K562 (cell line): ENCODE measurements around the gene OR8A1. TPM values are rescaled to one million over a fixed set of nuclear protein-coding genes. Genes with fewer than 3 reads are reported as not detected.

Experiments used
- CCAR2 ChIP-seq: fragments of 200-400 bp; formaldehyde crosslinking; IDR thresholded peaks from 2 replicates; pipeline ENCODE4 v1.6.1; 2017; ENCODE audit warnings: mild to moderate bottlenecking, low read depth, low read length
- E4F1 ChIP-seq: fragments of 250-450 bp; sonication (Bioruptor Pico); IDR thresholded peaks from 2 replicates; pipeline ENCODE4 v1.5.0; 2021; ENCODE audit warnings: mild to moderate bottlenecking, borderline replicate concordance
- MECOM ChIP-seq: fragments of 250-450 bp; sonication (Bioruptor Pico); IDR thresholded peaks from 2 replicates; pipeline ENCODE4 v1.8.0; 2022; ENCODE audit warnings: inconsistent platforms
- MTA2 ChIP-seq: fragments of 450-650 bp; IDR thresholded peaks from 2 replicates; pipeline ENCODE4 v1.6.1; 2016; ENCODE audit warnings: low read depth
- ZNF318 ChIP-seq, 2 experiments: fragments of 450-650 bp; IDR thresholded peaks; 2 replicates each; pipeline ENCODE4 v1.6.1; 2016; ENCODE audit warnings: mild to moderate bottlenecking in 2 of 2, borderline replicate concordance in 1 of 2, low read depth in 1 of 2, moderate library complexity in 1 of 2
- ZNF79 ChIP-seq: fragments of 250-450 bp; sonication (Bioruptor Pico); IDR thresholded peaks from 2 replicates; pipeline ENCODE4 v1.4.0; 2020; ENCODE audit warnings: low read depth, mild to moderate bottlenecking, moderate library complexity
- polyA plus RNA-seq, 8 experiments: library from polyadenylated mRNA; depleted of rRNA in 4 of 8; stranded (reverse) in 5 of 8; unstranded in 3 of 8; fragments of >200 nt; fragmentation: Nextera tagmentation in 2 of 8; fragmentation: Illumina TruSeq in 1 of 8; extraction: Ambion mirVana in 2 of 8; extraction: Trizol in 1 of 8; gene quantifications; 2 replicates each; pipeline versions ENCODE4 v1.2.1 to v1.2.3, GENCODE V29; 2011 to 2014; ENCODE audit warnings: inconsistent platforms in 1 of 8, missing spikeins in 1 of 8
- total RNA-seq, 7 experiments: library from RNA; depleted of rRNA in 6 of 7; stranded (reverse); fragments of >200 nt in 6 of 7; fragmentation: Illumina TruSeq in 2 of 7; extraction: Trizol in 2 of 7; gene quantifications; 2 replicates each; pipeline versions ENCODE4 v1.2.1 to v1.2.3, GENCODE V29; 2011 to 2021; ENCODE audit warnings: low replicate concordance in 1 of 7
- TF ChIP-seq, protein P1 (sequence below), 2 experiments: IDR thresholded peaks in 1 of 2; conservative IDR thresholded peaks in 1 of 2; 2 replicates each; pipeline ENCODE4 v1.6.1; 2016; ENCODE audit warnings: low read depth in 2 of 2, mild to moderate bottlenecking in 1 of 2, missing compliant biosample characterization in 1 of 2, missing genetic modification characterization in 1 of 2, moderate library complexity in 1 of 2
- TF ChIP-seq, protein P2 (sequence below): IDR thresholded peaks from 3 replicates; pipeline ENCODE4 v1.6.1; 2011; ENCODE audit warnings: borderline replicate concordance, mild to moderate bottlenecking, moderate library complexity; ENCODE audit not compliant: insufficient read length; ENCODE audit errors: extremely low read depth

The OR8A1 gene
- total and polyA plus RNA-seq, 9 of the 15 experiments (the other 6 are each of a cell fraction or from before 2014, with no cell fraction given): 0.27 to 2.7 (median 1.4) TPM

DNA sequence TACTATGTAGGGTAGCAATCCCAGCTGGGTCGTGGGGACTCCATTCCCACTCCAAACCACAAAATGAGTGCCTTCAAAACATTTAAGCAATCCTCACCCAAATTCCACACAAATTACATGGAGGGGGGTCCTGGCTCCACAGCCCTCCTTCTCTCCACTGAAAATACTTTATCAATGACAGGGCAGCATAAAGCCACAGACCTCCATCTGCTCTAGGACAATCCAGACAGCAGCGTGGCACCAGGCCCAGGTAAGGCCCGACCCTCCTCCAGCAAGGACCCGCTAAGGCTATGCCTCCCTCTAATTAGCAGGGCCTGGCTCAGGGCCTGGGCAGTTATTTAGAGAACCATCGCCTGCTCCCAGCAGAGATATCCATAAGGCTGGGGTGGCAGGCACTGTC lies 41.3 kb downstream of the OR8A1 start, which contains the start of gene PANX3 (continued):
- TF ChIP-seq, protein P1, sequence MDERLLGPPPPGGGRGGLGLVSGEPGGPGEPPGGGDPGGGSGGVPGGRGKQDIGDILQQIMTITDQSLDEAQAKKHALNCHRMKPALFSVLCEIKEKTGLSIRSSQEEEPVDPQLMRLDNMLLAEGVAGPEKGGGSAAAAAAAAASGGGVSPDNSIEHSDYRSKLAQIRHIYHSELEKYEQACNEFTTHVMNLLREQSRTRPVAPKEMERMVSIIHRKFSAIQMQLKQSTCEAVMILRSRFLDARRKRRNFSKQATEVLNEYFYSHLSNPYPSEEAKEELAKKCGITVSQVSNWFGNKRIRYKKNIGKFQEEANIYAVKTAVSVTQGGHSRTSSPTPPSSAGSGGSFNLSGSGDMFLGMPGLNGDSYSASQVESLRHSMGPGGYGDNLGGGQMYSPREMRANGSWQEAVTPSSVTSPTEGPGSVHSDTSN (CRISPR knock-in tag; IDR thresholded peaks at IDR 0.05; ENCODE audit: low read depth): no peak
- TF ChIP-seq, protein P1 (tag; conservative IDR thresholded peaks at IDR 0.05; ENCODE audit: low read depth): no peak
- TF ChIP-seq ZNF79 (no peak), CCAR2 (no peak), MTA2 (no peak), ZNF318 (IDR thresholded peaks at IDR 0.05; ENCODE audit: borderline replicate concordance in 1 of 2, low read depth in 1 of 2) (no peak), MECOM (no peak), E4F1 (CRISPR knock-in tag) (no peak)
- TF ChIP-seq, protein P2, sequence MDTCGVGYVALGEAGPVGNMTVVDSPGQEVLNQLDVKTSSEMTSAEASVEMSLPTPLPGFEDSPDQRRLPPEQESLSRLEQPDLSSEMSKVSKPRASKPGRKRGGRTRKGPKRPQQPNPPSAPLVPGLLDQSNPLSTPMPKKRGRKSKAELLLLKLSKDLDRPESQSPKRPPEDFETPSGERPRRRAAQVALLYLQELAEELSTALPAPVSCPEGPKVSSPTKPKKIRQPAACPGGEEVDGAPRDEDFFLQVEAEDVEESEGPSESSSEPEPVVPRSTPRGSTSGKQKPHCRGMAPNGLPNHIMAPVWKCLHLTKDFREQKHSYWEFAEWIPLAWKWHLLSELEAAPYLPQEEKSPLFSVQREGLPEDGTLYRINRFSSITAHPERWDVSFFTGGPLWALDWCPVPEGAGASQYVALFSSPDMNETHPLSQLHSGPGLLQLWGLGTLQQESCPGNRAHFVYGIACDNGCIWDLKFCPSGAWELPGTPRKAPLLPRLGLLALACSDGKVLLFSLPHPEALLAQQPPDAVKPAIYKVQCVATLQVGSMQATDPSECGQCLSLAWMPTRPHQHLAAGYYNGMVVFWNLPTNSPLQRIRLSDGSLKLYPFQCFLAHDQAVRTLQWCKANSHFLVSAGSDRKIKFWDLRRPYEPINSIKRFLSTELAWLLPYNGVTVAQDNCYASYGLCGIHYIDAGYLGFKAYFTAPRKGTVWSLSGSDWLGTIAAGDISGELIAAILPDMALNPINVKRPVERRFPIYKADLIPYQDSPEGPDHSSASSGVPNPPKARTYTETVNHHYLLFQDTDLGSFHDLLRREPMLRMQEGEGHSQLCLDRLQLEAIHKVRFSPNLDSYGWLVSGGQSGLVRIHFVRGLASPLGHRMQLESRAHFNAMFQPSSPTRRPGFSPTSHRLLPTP: no peak
